Measurements from ENCODE around the gene MGAT5.

Gene MGAT5

DNA sequence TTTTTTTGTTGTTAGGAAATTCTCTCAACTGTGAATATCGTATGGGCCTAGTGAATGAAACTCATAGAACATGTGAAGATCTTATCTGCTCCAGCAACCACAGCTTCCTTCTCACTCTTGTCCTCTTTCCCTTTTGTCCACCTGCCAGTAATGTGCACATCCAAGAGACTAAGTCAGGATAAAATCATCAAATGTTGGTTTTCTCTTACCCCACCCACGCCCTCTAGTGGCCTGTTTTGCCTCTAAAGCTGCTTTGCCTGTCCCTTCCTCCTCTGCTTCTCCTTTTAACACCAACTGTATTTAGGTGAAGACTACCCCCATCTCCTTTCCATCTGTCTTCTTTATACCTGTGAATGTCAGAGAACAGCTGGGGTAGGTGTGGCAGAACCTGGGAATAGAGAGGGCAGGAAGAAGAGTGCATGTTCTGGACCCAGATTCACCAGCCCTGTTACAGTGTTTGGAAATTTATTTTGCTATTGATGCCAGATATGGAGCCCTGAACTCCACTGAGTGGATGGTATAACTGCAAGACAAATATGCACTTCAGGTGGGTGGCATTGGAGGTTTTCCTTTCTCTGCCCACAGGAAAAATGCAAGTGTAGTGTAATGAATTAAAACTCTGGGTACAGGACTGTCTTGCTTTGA is 8.4 kb upstream of the MGAT5 start:
- no peaks in the 10 kb centered on the region for H3K4me1 ChIP-seq (ENCODE audit: insufficient read depth, poor library complexity, severe bottlenecking)
- no peak for DNase-seq (ENCODE audit: low spot score)
- peak; percentile 85 for TF ChIP-seq CTCF (IDR thresholded peaks at IDR 0.05; ENCODE audit: poor library complexity, severe bottlenecking)
- no peaks in the 10 kb centered on the region for H3K27me3 ChIP-seq (ENCODE audit: insufficient read depth, poor library complexity, severe bottlenecking)
- no peaks in the 10 kb centered on the region for H3K36me3 ChIP-seq (ENCODE audit: low read depth)
- no peak overlapping the region for H3K4me3 ChIP-seq (ENCODE audit: severe bottlenecking)
- no peak overlapping the region for H3K27ac ChIP-seq (ENCODE audit: poor library complexity, severe bottlenecking)
- peak; percentile 66 for ATAC-seq (ENCODE audit: low read depth)
- H3K9me3 ChIP-seq (ENCODE audit: severe bottlenecking): no peaks in the 10 kb centered on the region

- no peaks in the 10 kb centered on the region for H3K36me3 ChIP-seq (ENCODE audit: low read depth)
- no peaks in the 10 kb centered on the region for H3K4me1 ChIP-seq (ENCODE audit: insufficient read depth, poor library complexity, severe bottlenecking)
- ATAC-seq (ENCODE audit: low read depth): no peak
- H3K4me3 ChIP-seq (ENCODE audit: severe bottlenecking): no peak overlapping the region
- TF ChIP-seq CTCF (IDR thresholded peaks at IDR 0.05; ENCODE audit: poor library complexity, severe bottlenecking): no peak
- H3K9me3 ChIP-seq (ENCODE audit: severe bottlenecking): no peaks in the 10 kb centered on the region
- H3K27ac ChIP-seq (ENCODE audit: poor library complexity, severe bottlenecking): no peak overlapping the region
- no peak for DNase-seq (ENCODE audit: low spot score)
- H3K27me3 ChIP-seq (ENCODE audit: insufficient read depth, poor library complexity, severe bottlenecking): no peaks in the 10 kb centered on the region
These were observed 7.6 kb upstream of the MGAT5 start for GRCh38 chr2:134246154-134246874.

- TF ChIP-seq CTCF (IDR thresholded peaks at IDR 0.05; ENCODE audit: poor library complexity, severe bottlenecking): no peak
- Histone ChIP-seq H3K4me1 (ENCODE audit: insufficient read depth, poor library complexity, severe bottlenecking) (no peaks in the 10 kb centered on the region), H3K27ac (ENCODE audit: poor library complexity, severe bottlenecking) (no peak overlapping the region)
These were observed 6.2 kb upstream of the MGAT5 start for GRCh38 chr2:134247679-134248078.

DNA sequence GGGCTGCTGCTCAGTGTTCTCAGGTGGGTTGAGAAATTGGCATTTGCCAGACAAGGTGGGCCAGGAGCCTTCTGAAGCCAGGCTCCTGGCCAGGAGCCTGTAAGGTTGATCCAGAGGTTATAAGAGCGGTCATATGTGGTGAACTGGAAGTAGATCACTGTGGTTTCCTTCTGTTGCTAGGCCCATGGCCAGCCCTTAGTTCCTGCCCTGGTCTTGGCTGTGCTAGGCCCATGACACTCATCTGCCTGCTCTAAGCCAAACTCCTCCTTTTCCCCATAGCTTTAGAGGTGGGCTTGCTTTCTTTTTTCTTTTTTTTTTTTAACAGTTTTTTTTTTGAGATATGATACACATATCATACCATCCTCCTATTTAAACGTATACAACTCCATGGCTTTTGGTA is 5.0 kb upstream of the MGAT5 start:
- no peak for ATAC-seq (ENCODE audit: low read depth)
- no peak for TF ChIP-seq CTCF (IDR thresholded peaks at IDR 0.05; ENCODE audit: poor library complexity, severe bottlenecking)
- Histone ChIP-seq H3K4me1 (ENCODE audit: insufficient read depth, poor library complexity, severe bottlenecking) (no peaks in the 10 kb centered on the region), H3K4me3 (ENCODE audit: severe bottlenecking) (no peak overlapping the region), H3K9me3 (ENCODE audit: severe bottlenecking) (no peaks in the 10 kb centered on the region), H3K27me3 (ENCODE audit: insufficient read depth, poor library complexity, severe bottlenecking) (no peaks in the 10 kb centered on the region), H3K27ac (ENCODE audit: poor library complexity, severe bottlenecking) (no peak overlapping the region), H3K36me3 (ENCODE audit: low read depth) (no peaks in the 10 kb centered on the region)
- DNase-seq (ENCODE audit: low spot score): no peak

More at GRCh38 chr2:134247679-134248078, 6.2 kb upstream of the MGAT5 start:
- no peak for DNase-seq (ENCODE audit: low spot score)
- H3K36me3 ChIP-seq (ENCODE audit: low read depth): no peaks in the 10 kb centered on the region
- no peaks in the 10 kb centered on the region for H3K27me3 ChIP-seq (ENCODE audit: insufficient read depth, poor library complexity, severe bottlenecking)
- no peak overlapping the region for H3K4me3 ChIP-seq (ENCODE audit: severe bottlenecking)
- H3K9me3 ChIP-seq (ENCODE audit: severe bottlenecking): no peaks in the 10 kb centered on the region
- ATAC-seq (ENCODE audit: low read depth): no peak

GRCh38 chr2:134249755-134250154 is 4.1 kb upstream of the MGAT5 start:
- Histone ChIP-seq H3K4me1 (ENCODE audit: insufficient read depth, poor library complexity, severe bottlenecking) (no peaks in the 10 kb centered on the region), H3K27ac (ENCODE audit: poor library complexity, severe bottlenecking) (no peak overlapping the region), H3K27me3 (ENCODE audit: insufficient read depth, poor library complexity, severe bottlenecking) (no peaks in the 10 kb centered on the region), H3K36me3 (ENCODE audit: low read depth) (peaks cover 4% of the 10 kb centered on the region; the same call in 1 of the 2 replicates), H3K4me3 (ENCODE audit: severe bottlenecking) (no peak overlapping the region), H3K9me3 (ENCODE audit: severe bottlenecking) (no peaks in the 10 kb centered on the region)
- no peak for TF ChIP-seq CTCF (IDR thresholded peaks at IDR 0.05; ENCODE audit: poor library complexity, severe bottlenecking)
- DNase-seq (ENCODE audit: low spot score) (no peak), ATAC-seq (ENCODE audit: low read depth) (no peak)
